HG03060 (cell line): Measurements from ENCODE around the gene PIMREG.

ENCODE experiments used
- ATAC-seq: cut with Tn5 transposase; IDR thresholded peaks from one replicate; pipeline ENCODE4 v1.9.1; 2021; ENCODE audit warnings: low read depth, moderate number of reproducible peaks; ENCODE audit not compliant: unreplicated experiment

The PIMREG gene

DNA sequence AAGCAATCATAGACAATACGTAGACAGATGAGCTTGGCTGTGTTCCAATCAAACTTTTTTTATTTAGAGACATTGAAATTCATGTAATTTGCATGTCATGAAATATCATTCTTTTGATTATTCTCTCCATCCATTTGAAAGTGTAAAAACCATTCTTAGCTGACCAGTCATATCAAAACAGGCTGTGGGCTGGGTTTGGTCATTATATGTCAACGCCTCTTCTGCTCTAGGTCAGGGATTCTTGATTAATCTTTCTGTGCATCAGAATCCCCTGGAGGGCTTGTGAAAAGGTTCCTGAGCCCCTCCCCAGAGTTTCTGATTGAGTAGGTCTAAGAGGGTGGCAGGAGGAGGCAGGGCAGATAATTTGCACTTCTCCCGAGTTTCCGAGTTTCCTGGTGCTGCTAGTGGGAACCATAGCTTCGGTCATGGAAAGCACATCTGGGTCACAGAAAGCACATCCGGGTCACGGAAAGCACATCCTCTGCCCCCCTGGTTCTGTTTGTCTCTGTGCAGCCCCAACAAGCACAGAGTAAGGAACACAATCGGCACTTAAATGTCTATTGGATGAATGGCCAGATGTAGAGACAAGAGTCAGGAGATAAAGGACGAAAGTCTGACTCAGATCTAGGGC, 16.4 kb downstream of the PIMREG start:
- ATAC-seq = no peak

GRCh38 chr17:6461246-6461645, 17.0 kb downstream of the PIMREG start:
- ATAC-seq = no peak

- no peak for ATAC-seq
Observed at GRCh38 chr17:6461792-6462524, 17.7 kb downstream of the PIMREG start.

GRCh38 chr17:6462692-6463091, 18.4 kb downstream of the PIMREG start:
- ATAC-seq = no peak

DNA sequence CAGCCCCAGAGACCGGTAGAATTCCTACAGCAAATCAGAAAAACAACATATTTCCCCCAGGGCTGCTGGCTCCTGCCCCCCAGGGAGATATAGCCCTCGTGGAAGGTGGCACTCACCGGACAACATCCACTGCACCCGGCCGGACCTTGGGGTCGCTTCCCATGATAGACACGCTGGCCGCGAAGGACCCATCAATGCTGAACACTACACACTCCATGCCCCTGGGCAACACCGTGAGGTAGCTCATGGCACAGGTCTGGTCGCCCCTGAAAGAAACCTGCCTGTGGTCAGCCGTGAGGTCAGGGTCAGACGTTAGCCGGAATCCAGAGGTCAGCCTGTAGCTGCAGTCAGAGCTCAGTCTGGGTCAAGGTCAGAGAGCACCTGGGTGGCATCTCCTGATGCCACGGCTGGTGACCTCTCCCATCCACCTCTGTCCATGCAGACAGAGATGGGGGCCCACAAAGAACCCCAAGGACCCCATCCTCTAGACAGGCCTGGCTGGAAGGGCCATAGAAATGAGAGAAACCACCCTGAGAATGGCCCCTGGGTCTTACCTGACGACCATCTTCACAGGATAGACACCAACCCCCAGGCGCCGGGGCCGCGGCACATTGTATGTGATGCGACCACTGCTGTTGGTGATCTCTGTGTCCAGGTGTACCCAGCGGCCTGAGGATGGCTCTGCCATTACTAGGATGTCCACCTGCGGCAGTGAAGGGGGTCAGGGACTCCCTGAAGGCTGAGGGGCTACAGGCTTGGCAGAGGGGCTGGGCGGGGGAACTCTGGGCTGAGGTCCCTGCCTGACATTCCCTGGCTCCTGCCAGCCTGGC, 19.6 kb downstream of the PIMREG start:
- ATAC-seq = no peak

- no peak for ATAC-seq
Observed at GRCh38 chr17:6464446-6465041, 20.3 kb downstream of the PIMREG start.

DNA sequence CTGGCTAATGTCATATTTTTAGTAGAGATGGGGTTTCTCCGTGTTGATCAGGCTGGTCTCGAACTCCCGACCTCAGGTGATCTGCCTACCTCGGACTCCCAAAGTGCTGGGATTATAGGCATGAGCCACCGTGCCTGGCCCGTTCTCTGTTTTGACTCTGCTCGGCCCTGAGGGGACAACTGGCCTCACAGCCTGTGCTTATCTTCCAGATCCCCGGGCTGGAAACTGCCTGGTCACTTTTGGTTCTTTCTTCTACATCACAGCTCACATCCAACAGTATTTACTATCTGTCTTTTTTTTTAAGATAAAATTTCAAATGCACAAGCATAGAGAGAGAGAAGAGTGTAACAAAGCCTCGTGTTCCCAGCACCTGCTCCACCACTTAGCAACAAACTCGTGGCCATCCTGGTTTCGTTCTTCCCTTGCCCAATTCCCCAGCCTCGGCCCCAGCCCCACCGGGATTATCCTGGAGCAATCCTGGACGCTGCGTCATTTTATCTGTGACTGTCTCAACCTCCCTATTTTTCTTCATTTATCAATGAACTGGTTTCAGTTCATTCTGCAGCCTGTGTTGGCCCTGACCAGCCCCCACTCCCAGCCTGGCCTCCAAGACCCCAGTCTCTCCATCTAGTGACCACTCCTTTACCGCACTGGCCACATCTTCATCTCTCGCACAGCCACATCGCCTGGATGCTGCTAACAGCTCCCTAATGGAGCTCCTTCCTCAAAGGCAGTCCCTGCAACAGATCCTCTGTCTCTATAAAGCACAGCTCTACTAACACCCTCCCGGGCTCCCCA, 21.1 kb downstream of the PIMREG start:
- ATAC-seq = no peak

GRCh38 chr17:6467567-6467966, 23.3 kb downstream of the PIMREG start:
- no peak for ATAC-seq

GRCh38 chr17:6468051-6468790, 24.0 kb downstream of the PIMREG start:
- ATAC-seq = no peak

GRCh38 chr17:6470146-6470718, 26.0 kb downstream of the PIMREG start:
- no peak for ATAC-seq

GRCh38 chr17:6470751-6471521, 26.7 kb downstream of the PIMREG start:
- no peak for ATAC-seq

GRCh38 chr17:6471531-6472465, 27.5 kb downstream of the PIMREG start:
- ATAC-seq = no peak

GRCh38 chr17:6472517-6472916, 28.3 kb downstream of the PIMREG start:
- no peak for ATAC-seq

GRCh38 chr17:6473128-6473767, 29.0 kb downstream of the PIMREG start:
- no peak for ATAC-seq

GRCh38 chr17:6474376-6474775, 30.1 kb downstream of the PIMREG start:
- no peak for ATAC-seq

DNA sequence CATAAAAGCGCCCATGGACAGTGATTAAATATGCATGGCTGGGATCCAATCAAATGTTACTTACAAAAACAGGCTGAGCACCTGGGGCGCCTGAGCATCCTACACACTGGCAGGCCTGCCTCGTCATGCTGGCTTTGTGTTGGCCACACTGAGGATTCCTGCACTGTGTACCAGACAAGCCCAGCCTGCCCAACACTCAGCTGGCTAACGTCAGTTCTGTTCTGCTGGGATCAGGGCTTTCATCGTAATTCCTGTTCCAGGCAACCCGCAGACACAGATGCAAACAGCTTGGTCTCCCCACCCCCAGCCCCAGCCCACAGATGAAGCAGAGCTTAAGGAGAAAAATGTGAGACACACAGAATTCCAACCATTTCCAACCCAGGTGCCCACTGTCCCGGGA, 30.7 kb downstream of the PIMREG start:
- ATAC-seq = no peak

- ATAC-seq = no peak
Observed at GRCh38 chr17:6475411-6475810, 31.2 kb downstream of the PIMREG start.
